Measurements from ENCODE around the gene NXF3. TPM values are rescaled to one million over a fixed set of nuclear protein-coding genes. Genes with fewer than 3 reads are reported as not detected.

NXF3 gene
- total RNA-seq, 4 donors from 2014 or later: 1.2 TPM; not detected in 3

GRCh38 chrX:103099691-103100090 is 6.7 kb upstream of the NXF3 start:
- H3K36me3 ChIP-seq: no peaks in the 10 kb centered on the region
- no peak overlapping the region for H3K27ac ChIP-seq
- ATAC-seq: no peak
- intact Hi-C loops (cut with DNase I; ENCODE audit: low total_unique reads): no loop called here
- H3K9me3 ChIP-seq: no peaks in the 10 kb centered on the region
- no peaks in the 10 kb centered on the region for H3K4me1 ChIP-seq
- DNase-seq: no peak
- no peak overlapping the region for H3K4me3 ChIP-seq
- TF ChIP-seq CTCF (IDR thresholded peaks at IDR 0.05 in 4 of 5, conservative IDR thresholded peaks at IDR 0.05 in 1 of 5): no peak
- no peak for TF ChIP-seq POLR2A (IDR thresholded peaks at IDR 0.05)
- peaks cover 0 to 3% (median 0%) of the 10 kb centered on the region in 3 donors for H3K27me3 ChIP-seq
- in situ Hi-C loops (cut with MboI; ENCODE audit: low sequenced_read_pairs in 4 of 4): no loop called here

GRCh38 chrX:103098488-103098887 is 5.5 kb upstream of the NXF3 start:
- intact Hi-C loops (cut with DNase I; ENCODE audit: low total_unique reads): no loop called here
- Histone ChIP-seq H3K4me3 (no peak overlapping the region), H3K9me3 (no peaks in the 10 kb centered on the region), H3K4me1 (no peaks in the 10 kb centered on the region), H3K36me3 (no peaks in the 10 kb centered on the region), H3K27ac (no peak overlapping the region), H3K27me3 (peaks cover 0 to 3% (median 0%) of the 10 kb centered on the region in 3 donors)
- in situ Hi-C loops (cut with MboI; ENCODE audit: low sequenced_read_pairs in 4 of 4): no loop called here
- no peak for DNase-seq
- ATAC-seq: no peak
- TF ChIP-seq CTCF (IDR thresholded peaks at IDR 0.05 in 4 of 5, conservative IDR thresholded peaks at IDR 0.05 in 1 of 5): no peak
- TF ChIP-seq POLR2A (IDR thresholded peaks at IDR 0.05): no peak

GRCh38 chrX:103081051-103081450 is 11.9 kb downstream of the NXF3 start:
- Histone ChIP-seq H3K27ac (no peak overlapping the region), H3K36me3 (no peaks in the 10 kb centered on the region), H3K4me1 (no peaks in the 10 kb centered on the region), H3K9me3 (no peaks in the 10 kb centered on the region), H3K4me3 (no peak overlapping the region), H3K27me3 (no peaks in the 10 kb centered on the region)
- no peak for ATAC-seq
- in situ Hi-C loops (cut with MboI; ENCODE audit: low sequenced_read_pairs in 4 of 4) (no loop called here), intact Hi-C loops (cut with DNase I; ENCODE audit: low total_unique reads) (no loop called here)
- TF ChIP-seq CTCF (IDR thresholded peaks at IDR 0.05 in 4 of 5, conservative IDR thresholded peaks at IDR 0.05 in 1 of 5): no peak
- no peak for DNase-seq

GRCh38 chrX:103073467-103073866 is 19.5 kb downstream of the NXF3 start:
- in situ Hi-C loops (cut with MboI; ENCODE audit: low sequenced_read_pairs in 4 of 4): loop anchor here in 1 of 4 donors (25.0 kb wide), 1 partner anchor 89 kb away; no protein-coding TSS in a partner anchor
- intact Hi-C loops (cut with DNase I; ENCODE audit: low total_unique reads): no loop called here
- no peaks in the 10 kb centered on the region for H3K27me3 ChIP-seq
- H3K27ac ChIP-seq: no peak overlapping the region
- H3K4me1 ChIP-seq: no peaks in the 10 kb centered on the region
- no peak for TF ChIP-seq POLR2A (IDR thresholded peaks at IDR 0.05)
- no peak for TF ChIP-seq CTCF (IDR thresholded peaks at IDR 0.05 in 4 of 5, conservative IDR thresholded peaks at IDR 0.05 in 1 of 5)
- no peaks in the 10 kb centered on the region for H3K36me3 ChIP-seq
- no peak overlapping the region for H3K4me3 ChIP-seq
- DNase-seq (no peak), ATAC-seq (no peak)
- H3K9me3 ChIP-seq: no peaks in the 10 kb centered on the region

- no peak overlapping the region for H3K4me3 ChIP-seq
- TF ChIP-seq CTCF (IDR thresholded peaks at IDR 0.05 in 4 of 5, conservative IDR thresholded peaks at IDR 0.05 in 1 of 5): no peak
- no peak for TF ChIP-seq POLR2A (IDR thresholded peaks at IDR 0.05)
- in situ Hi-C loops (cut with MboI; ENCODE audit: low sequenced_read_pairs in 4 of 4) (loop anchor here in 1 of 4 donors (25.0 kb wide), 1 partner anchor 96 kb away; no protein-coding TSS in a partner anchor), intact Hi-C loops (cut with DNase I; ENCODE audit: low total_unique reads) (no loop called here)
- H3K27ac ChIP-seq: no peak overlapping the region
- ATAC-seq: no peak
- no peaks in the 10 kb centered on the region for H3K36me3 ChIP-seq
- no peaks in the 10 kb centered on the region for H3K4me1 ChIP-seq
- H3K27me3 ChIP-seq: peaks cover 0 to 14% (median 4%) of the 10 kb centered on the region in 3 donors
- DNase-seq: no peak
- H3K9me3 ChIP-seq: no peaks in the 10 kb centered on the region
These were observed 26.3 kb downstream of the NXF3 start for GRCh38 chrX:103066606-103067005.
